GM10266 (cell line): ENCODE data around the gene MYCT1.

Experiments
- DNase-seq: peaks from one replicate; pipeline ENCODE4 v3.0.0; 2012; ENCODE audit errors: extremely low spot score
- TF ChIP-seq, protein P1 (sequence below): IDR thresholded peaks from 2 replicates; pipeline ENCODE4 v1.5.1; 2012; ENCODE audit warnings: mild to moderate bottlenecking, low read depth; ENCODE audit not compliant: control insufficient read depth, insufficient read depth; ENCODE audit errors: missing control alignments

MYCT1 gene

DNA sequence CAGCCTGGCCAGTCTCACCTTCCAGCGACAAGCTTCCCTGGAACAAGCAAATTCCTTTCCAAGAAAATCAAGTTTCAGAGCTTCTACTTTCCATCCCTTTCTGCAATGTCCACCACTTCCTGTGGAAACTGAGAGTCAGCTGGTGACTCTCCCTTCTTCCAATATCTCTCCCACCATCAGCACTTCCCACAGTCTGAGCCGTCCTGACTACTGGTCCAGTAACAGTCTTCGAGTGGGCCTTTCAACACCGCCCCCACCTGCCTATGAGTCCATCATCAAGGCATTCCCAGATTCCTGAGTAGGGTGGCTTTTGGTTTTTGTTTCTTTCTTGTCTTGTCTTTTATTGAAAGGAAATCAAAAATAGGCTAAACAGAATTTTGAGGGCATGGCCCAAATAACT is 24.3 kb downstream of the MYCT1 start:
- TF ChIP-seq, protein P1, sequence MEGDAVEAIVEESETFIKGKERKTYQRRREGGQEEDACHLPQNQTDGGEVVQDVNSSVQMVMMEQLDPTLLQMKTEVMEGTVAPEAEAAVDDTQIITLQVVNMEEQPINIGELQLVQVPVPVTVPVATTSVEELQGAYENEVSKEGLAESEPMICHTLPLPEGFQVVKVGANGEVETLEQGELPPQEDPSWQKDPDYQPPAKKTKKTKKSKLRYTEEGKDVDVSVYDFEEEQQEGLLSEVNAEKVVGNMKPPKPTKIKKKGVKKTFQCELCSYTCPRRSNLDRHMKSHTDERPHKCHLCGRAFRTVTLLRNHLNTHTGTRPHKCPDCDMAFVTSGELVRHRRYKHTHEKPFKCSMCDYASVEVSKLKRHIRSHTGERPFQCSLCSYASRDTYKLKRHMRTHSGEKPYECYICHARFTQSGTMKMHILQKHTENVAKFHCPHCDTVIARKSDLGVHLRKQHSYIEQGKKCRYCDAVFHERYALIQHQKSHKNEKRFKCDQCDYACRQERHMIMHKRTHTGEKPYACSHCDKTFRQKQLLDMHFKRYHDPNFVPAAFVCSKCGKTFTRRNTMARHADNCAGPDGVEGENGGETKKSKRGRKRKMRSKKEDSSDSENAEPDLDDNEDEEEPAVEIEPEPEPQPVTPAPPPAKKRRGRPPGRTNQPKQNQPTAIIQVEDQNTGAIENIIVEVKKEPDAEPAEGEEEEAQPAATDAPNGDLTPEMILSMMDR, result no peak
- no peak for DNase-seq

DNA sequence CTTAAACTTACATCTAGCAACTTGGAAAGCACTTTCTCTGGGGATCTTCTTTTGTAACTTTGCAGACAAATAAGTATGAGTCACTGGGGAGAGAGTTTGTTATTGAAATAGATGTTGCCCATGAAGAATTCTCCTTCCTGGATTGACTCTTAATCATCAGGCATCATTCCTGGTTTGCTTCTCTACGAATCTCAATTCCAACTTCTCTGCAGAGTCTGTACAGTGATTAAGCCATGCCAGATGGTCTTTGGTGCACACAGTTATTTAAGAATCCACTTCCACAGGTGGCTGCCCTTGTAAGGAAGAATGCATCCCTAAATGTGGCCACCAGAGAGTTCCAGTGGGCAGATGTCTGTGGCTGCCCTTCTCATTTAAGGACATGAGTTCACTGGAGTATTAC is 25.7 kb downstream of the MYCT1 start:
- DNase-seq, result no peak
- TF ChIP-seq, protein P1, result no peak

DNA sequence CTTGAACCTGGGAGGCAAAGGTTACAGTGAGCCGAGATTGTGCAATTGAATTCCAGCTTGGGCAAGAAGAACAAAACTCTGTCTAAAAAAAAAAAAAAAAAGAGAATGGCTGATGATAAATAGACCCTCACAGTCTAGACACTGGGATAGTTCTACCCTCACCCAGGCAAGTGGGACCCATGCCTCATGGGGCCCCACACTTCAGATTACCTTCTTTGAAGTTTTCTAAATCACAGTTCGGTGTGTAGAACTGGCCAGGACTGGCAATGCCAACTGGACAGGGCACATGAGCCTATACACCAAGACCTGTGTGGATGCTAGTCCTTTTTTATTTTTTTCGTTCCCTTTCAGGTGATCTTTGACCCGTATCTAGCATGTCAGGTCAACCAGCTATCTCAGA is 28.6 kb downstream of the MYCT1 start:
- TF ChIP-seq, protein P1, result no peak
- no peak for DNase-seq

DNA sequence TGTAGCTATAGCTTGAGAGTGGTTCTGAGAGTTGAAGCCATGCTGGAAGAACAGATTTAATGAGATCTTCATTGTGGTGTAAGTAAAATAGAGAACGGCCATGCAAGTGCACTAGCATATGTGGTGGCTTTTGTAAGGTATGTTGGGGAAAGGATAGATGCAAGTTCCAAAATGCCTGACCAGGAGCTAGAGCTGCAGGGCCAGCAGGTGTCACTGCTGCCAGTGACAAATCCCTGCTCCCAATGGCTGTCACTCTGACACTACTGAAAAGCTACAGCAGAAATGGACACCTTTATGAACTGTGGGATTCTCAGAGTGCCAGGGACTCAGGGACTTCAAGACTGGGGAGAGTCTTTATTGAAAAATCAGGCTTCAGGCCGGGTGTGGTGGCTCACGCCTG is 29.8 kb downstream of the MYCT1 start:
- TF ChIP-seq, protein P1, result no peak
- DNase-seq, result no peak

DNA sequence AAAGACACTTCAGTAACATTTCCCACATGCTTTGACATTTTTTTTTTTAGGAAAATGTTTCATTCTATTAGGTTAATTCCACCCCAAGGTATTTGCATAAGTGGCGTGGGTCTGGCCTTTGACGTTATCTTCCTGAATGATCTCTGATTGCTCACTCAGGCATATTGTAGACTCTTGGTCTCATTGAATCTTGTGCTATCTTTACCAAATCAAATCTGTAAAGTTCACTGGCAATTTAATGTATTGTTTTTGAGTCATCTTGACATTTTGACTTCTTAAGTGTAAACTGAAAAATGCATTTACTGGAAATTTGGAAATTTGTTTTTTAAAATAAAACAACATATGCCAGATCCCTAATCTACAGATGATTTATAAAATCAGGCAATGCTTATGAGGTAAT is 36.9 kb downstream of the MYCT1 start:
- TF ChIP-seq, protein P1, result no peak
- DNase-seq, result no peak

DNA sequence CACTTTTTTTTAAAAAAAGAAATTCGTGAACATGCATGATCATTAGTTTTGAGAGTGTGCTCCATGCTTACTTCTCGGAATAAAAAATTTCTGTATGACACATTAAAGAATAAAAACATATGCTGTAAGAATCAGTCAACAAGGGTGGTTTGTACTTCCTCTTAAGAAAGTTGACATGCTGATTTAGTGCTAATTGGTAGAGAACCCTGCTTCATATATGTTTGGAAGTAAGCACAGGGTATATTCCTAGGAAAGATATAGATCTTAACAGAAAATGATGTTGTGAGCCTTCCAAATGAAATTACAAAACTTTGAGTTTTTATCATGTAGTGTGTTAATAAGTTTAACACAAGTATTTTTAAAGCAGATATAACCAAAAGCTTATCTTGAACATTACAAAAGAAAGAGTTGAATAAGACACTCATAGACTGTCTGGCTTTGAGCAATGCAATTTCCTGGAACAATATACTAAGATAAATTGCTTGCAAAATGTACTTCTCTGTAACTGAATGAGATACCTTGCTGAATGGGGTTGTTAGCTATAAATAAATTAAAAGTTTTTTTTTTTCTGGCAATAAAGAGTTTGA is 39.1 kb downstream of the MYCT1 start:
- no peak for DNase-seq
- TF ChIP-seq, protein P1, result no peak

DNA sequence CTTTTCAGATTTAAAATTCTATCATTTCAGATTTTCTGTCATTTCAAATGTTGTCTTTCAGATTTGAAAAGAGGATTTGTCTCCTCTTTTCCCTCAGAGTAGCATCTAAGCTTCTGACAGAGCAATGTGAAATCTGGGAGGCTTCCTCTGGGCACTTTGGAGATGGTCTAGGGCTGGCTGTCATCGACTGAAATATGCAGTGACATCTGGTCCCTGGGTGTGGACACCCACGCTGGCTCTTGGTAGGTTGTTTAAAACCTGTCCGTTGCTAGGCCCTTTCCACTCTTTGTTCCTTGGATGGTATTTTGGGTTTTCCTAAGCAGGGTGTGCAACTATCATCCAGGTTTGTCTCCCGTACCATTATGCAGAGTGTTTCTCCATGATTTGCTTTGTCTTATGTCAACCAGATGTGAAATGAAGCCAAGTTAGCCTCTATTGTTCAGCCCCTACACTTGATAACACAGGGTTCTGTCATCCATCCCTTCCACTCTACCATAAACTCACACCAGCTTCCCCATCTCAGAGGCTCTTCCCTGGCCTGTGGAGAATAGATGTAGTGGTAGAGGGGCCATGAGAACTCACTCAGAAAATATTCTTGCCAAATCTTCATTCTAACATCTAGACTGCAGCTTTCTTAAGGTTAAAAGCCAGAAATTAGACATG is 47.9 kb downstream of the MYCT1 start:
- TF ChIP-seq, protein P1, result no peak
- DNase-seq, result no peak
